HEK293T (cell line): ENCODE data around the gene NFAM1.

Experiments used
- CTBP1 ChIP-seq: fragments of 450-650 bp; IDR thresholded peaks from 2 replicates; pipeline ENCODE4 v1.6.1; 2016; ENCODE audit warnings: borderline replicate concordance
- ELF4 ChIP-seq: fragments of 450-650 bp; IDR thresholded peaks from 2 replicates; pipeline ENCODE4 v1.6.1; 2017; ENCODE audit warnings: antibody characterized with exemption
- FOXA1 ChIP-seq: fragments of 450-650 bp; IDR thresholded peaks from 2 replicates; pipeline ENCODE4 v1.6.1; 2016; ENCODE audit warnings: mild to moderate bottlenecking
- FOXK2 ChIP-seq: fragments of 450-650 bp; IDR thresholded peaks from 2 replicates; pipeline ENCODE4 v1.6.1; 2016; ENCODE audit warnings: mild to moderate bottlenecking
- FOXM1 ChIP-seq: fragments of 450-650 bp; IDR thresholded peaks from 2 replicates; pipeline ENCODE4 v1.6.1; 2017; ENCODE audit warnings: mild to moderate bottlenecking, borderline replicate concordance
- HDGF ChIP-seq: fragments of 450-650 bp; IDR thresholded peaks from 2 replicates; pipeline ENCODE4 v1.6.1; 2017; ENCODE audit warnings: antibody characterized with exemption, borderline replicate concordance
- LEF1 ChIP-seq: fragments of 450-650 bp; IDR thresholded peaks from 2 replicates; pipeline ENCODE4 v1.6.1; 2017; ENCODE audit warnings: mild to moderate bottlenecking, borderline replicate concordance
- NFRKB ChIP-seq: fragments of 450-650 bp; IDR thresholded peaks from 2 replicates; pipeline ENCODE4 v1.6.1; 2016; ENCODE audit warnings: mild to moderate bottlenecking, moderate library complexity
- SP1 ChIP-seq: fragments of 450-650 bp; IDR thresholded peaks from 2 replicates; pipeline ENCODE4 v1.6.1; 2017
- SUZ12 ChIP-seq: fragments of 450-650 bp; IDR thresholded peaks from 2 replicates; pipeline ENCODE4 v1.6.1; 2016; ENCODE audit warnings: mild to moderate bottlenecking
- ZNF384 ChIP-seq: fragments of 450-650 bp; IDR thresholded peaks from 2 replicates; pipeline ENCODE4 v1.6.1; 2016

DNA sequence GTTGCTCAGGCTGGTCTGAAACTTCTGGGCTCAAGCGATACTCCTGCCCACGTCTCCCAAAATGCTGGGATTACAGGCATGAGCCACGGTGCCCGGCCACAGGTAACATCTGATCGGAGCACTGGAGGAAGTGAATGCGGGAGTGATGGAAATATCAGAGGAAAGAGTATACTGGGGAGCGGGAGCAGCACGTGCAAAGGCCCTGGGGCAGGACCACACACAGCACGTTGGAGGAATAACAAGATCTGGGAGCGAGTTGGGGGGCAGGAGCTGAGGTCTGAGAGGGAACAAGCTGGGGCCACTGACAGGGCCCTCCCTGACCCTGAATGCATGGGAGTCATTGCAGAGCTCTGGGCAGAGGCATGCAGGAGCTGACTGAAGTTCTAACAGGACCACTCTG, 70.7 kb downstream of the NFAM1 start:
- no peak for TF ChIP-seq SP1
- no peak for TF ChIP-seq FOXA1
- TF ChIP-seq SUZ12: no peak
- no peak for TF ChIP-seq FOXM1
- no peak for TF ChIP-seq CTBP1
- no peak for TF ChIP-seq LEF1
- no peak for TF ChIP-seq NFRKB
- no peak for TF ChIP-seq ZNF384
- no peak for TF ChIP-seq HDGF
- no peak for TF ChIP-seq ELF4
- TF ChIP-seq FOXK2: no peak
